GM19351 (cell line): ENCODE measurements around the gene MAFG.
"Not testable (repeated sequence)": the region's sequence is repeated elsewhere in the genome, so short reads cannot be mapped to it uniquely, and the experiment has no call there.

Experiments
- ATAC-seq: cut with Tn5 transposase; IDR thresholded peaks from one replicate; pipeline ENCODE4 v1.9.1; 2021; ENCODE audit warnings: mild to moderate bottlenecking, moderate library complexity; ENCODE audit not compliant: unreplicated experiment

The MAFG gene

GRCh38 chr17:81958633-81959342, 31.3 kb upstream of the MAFG start:
- ATAC-seq: no peak

DNA sequence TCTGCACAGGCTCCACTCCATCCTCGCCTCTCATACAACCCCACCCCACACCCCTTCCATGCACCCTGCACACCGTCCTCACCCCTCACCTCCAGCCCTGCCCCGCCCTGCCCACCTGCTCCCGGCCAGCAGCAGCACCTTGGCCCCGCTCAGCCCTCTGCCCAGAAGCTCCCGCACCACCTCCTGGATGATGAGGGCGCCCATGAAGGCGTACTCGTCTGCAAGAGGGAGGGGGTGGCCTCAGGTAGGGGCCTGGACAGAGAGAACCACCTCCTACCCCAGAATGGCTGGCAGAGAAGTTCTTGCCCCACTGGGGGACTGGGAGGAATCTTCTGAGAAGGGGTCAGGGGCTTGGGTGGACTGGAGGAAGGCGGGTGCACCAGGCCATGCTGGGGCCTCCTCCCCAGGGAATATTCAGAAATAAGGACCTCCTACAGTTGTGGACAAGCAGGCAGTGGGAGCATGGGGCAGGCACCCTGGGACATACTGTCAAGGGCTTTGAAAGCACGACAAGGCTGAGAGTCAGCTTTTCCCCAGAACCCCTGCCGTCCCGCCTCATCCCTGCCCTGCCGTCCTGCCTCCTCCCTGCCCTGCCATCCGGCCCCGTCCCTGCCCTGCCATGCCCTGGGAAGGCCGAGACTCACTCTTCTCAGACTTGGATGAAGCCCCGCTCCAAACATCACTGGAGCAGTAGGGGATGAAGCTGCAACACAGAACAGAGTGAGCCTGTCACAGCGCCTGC, 30.3 kb upstream of the MAFG start:
- no peak for ATAC-seq

DNA sequence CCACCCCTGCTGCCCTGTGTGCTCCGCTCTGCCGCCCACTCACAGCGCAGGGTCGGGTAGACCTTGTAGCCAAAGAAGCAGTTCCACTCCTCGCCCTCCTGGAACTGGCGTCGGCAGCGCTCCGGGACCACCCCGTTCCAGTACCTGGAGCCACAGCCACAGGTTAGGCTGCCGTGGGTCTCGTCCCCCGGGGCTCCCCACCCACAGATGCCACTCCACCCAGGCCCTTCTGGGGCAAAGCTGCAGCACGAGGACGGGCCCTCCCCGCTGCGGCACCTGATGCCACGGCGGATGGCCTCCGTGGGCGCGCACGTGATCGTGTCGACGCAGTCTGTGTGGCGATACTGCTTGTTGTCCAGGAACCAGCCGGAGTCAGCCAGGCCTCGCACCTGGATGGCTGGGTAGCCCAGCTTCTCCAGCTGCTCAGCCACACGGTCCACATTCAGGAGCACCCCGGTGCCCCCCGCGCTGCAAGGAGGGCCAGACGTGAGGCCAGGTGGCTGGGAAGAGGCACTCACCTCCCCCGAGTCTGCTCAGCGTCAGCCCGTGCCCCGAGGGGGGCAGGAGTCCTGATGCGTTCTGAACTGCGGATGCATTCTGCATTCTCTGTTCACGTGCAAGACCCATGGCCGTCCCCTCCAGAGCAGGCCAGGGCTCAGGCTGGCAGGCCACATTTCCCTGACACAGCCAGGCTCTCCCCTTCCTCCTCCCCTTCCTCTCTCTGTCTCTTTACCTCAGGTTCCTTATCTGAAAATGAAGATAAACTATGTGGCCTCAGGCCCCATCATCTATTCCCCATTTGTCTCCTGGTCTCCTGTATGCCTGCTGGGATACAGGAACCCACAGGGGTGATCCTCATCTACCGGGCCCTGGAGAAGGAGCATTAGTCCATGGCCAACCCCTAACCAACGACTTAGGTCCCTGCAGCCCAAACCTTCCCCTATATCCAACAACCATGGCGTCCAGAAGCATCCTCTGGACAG, 29.4 kb upstream of the MAFG start:
- no peak for ATAC-seq

- no peak for ATAC-seq
Measured at GRCh38 chr17:81955756-81956544, 28.4 kb upstream of the MAFG start.

DNA sequence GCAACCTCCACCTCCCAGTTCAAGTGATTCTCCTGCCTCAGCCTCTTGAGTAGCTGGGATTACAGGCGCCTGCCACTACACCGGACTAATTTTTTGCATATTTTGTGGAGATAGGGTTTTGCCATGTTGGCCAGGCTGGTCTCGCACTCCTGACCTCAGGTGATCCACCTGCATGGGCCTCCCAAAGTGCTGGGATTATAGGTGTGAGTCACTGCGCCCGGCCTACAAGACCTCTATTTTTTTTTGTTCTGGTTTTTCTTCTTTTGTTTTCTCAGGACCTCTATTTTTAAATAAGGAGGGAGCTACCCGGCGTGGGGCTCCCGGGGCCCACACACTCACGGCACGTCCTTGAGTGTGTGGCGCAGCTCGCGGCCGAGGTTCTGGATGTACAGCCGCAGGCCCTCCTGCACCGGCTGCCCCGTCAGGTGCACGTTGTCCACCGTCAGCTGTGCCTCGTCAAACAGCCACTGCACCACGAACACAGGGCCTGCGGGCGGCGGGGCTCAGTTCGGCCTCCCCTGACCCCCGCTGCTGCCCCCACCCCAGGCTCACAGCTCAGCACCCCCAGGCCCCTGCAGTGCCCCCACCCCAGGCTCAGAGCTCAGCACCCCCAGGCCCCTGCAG, 27.6 kb upstream of the MAFG start:
- ATAC-seq: no peak

DNA sequence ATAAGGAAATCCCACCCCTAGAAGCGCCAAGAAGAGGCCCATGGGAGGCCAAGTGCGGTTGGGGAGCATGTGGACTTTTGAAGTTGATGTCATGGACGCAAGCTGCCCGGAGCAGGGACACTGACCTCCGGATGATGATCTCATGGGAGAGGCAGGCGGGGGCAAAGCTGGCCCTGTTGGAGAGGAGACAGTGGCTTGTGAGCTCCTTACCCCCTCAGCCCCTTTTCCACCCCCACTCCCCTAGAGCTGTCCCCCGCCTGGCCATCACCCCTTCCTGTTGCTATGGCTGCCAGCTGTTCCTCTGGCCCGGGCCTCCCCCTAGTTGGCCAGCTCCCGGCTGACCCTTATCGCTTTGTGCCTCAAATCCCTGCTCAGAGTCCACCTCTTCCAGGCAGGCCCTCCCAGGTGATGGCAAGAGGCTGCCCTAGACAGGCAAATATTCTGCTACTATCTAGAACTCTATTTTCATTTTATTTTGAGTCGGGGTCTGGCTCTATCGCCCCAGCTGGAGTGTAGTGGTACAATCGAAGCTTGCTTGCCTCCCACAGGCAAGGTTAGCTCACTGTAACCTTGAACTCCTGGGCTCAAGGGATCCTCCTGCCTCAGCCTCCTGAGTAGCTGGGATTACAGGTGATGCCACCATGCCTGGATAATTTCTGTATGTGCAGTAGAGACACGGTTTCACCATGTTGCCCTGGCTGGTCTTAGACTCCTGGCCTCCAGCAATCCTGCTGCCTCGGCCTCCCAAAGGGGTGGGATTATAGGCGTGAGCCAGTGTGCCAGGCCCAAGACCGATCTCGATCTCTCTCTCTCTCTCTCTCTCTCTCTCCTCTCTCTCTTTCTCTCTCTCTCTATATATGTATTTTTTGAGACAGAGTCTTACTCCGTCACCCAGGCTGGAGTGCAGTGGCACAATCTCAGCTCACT, 26.9 kb upstream of the MAFG start:
- no peak for ATAC-seq

GRCh38 chr17:81953443-81953842, 25.9 kb upstream of the MAFG start:
- not testable (repeated sequence) for ATAC-seq

GRCh38 chr17:81952792-81953228, 25.3 kb upstream of the MAFG start:
- no peak for ATAC-seq

DNA sequence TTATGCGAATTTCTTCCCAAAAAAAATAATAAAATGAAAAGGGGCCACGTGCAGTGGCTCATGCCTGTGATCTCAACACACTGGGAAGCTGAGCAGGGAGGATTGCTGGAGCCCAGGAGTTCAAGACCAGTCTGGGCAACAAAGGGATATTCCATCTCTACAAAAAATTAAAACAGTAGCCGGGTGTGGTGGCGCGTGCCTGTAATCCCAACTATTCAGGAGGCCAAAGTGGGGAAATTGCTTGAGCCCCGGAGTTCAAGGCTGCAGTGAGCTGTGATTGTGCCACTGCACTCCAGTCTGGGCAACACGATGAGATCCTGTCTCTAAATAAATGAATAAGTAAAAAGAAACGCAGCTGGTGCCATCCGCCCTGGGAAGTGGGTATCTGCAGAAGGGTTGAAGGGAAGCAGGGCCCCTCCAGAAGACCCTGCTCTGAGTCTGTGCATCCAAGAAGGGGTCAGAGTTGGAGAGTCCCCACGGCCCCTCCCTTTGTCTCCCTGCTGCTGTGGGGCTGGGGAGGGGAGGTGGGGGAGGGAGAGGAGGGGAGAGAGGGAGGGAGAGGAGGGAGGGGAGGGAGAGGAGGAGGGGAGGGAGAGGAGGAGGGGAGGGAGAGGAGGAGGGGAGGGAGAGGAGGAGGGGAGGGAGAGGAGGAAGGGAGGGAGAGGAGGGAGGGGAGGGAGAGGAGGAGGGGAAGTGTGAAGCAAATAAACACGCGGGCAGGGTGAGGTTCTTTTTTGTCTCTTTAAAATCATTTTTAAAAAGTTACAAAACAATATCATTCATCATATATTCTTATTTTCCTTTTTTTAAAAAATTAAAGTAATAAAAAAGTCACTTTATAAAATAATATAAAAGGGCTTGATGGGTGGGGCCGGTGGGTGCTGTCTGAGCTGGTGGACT, 24.5 kb upstream of the MAFG start:
- no peak for ATAC-seq

- no peak for ATAC-seq
Measured at GRCh38 chr17:81950501-81950900, 23.0 kb upstream of the MAFG start.

GRCh38 chr17:81948635-81949378, 21.3 kb upstream of the MAFG start:
- no peak for ATAC-seq

DNA sequence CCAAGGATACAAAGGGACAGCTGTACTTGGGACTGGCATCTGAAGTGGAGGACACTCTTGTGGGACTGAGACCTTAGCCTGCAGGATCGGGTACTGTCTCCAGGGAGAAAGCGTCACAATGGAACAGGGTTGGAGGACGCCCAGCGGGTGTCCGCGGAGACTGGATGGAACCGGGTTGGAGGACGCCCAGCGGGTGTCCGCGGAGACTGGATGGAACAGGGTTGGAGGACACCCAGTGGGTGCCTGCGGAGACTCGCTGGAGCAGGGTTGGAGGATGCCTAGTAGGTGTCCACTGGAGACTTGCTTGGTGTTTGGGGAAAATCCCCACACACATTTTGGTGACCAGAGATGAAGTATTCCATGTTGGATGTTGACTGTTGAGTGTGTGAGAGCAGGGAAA, 19.7 kb upstream of the MAFG start, which contains the start of gene MYADML2:
Gene MYADML2, minus strand, starts transcription at position 45 of the 400 bp plus-strand sequence. CDS start 5,492 bp downstream, outside the sequence.
- no peak for ATAC-seq

DNA sequence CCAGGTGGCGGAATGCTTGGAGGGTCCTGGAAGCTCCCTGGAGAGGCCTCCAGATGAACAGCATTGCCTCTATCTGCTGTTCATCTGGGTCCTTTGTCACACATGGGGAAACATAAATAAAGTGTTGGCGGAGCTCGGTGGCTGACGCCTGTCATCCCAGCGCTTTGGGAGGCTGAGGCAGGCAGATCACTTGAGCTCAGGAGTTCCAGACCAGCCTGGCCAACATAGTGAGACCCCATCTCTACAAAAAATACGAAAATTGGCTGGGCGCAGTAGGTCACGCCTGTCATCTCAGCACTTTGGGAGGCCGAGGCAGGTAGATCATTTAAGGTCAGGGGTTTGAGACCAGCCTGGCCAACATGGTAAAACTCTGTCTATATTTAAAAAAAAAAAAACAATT, 17.3 kb upstream of the MAFG start:
- ATAC-seq: no peak

DNA sequence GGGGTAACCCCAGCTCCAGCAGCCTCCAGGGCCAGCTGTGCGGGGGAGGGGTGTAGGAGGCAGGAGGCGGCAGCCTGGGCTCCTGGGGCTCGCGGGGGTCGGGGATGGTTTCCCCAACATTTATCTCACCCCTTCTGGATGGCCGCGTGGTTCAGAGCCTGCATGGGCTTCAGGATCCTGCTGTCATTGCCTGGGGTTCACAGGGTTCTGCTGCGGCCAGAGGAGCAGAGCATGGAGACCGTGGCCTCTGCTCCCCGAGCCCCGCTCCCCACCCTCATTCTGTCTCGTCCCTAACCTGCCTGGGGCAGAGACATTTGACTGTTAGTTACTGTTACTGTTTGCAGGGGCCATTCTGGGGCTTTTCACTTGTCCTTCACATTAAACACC, 14.6 kb upstream of the MAFG start:
- no peak for ATAC-seq

DNA sequence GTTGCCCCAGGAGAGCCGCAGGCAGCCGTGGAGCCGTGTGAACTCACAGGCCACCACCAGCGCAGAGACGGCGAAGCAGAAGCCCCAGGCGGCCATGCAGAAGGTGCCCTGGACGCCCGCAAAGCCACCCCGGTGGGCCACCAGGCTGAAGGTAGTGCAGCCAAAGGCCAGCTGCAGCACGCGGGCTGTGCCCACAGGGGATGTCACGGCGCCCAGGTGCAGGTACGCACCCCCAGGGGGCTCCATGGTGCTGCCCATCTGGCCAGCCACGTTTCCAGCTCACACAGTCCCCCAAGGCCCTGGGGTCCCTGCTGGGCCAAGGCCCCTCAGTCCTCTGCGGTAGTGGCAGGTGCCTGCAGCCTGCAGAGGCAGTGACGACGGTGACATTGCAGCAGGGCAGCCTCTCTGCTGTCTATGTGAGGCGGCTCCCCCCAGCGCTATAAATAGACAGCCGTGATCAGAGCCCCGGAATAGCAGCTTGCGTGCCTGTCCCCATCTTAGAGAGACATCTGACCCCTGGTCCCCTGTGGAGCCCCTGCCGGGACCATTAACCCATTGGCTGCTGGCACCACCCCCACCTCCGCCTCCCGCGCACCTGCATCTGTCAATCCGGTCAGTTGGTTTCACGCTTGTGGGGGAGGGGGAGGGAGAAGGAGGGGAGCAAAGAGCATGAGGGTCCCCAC, 14.1 kb upstream of the MAFG start:
- ATAC-seq: no peak
